Amniotic epithelial cell (primary cell): Measurements from ENCODE around the gene PDCD4.

Experiments
- DNase-seq: peaks from one replicate; pipeline ENCODE4 v3.0.0-alpha.2; 2010; ENCODE audit warnings: low read depth

PDCD4 gene

DNA sequence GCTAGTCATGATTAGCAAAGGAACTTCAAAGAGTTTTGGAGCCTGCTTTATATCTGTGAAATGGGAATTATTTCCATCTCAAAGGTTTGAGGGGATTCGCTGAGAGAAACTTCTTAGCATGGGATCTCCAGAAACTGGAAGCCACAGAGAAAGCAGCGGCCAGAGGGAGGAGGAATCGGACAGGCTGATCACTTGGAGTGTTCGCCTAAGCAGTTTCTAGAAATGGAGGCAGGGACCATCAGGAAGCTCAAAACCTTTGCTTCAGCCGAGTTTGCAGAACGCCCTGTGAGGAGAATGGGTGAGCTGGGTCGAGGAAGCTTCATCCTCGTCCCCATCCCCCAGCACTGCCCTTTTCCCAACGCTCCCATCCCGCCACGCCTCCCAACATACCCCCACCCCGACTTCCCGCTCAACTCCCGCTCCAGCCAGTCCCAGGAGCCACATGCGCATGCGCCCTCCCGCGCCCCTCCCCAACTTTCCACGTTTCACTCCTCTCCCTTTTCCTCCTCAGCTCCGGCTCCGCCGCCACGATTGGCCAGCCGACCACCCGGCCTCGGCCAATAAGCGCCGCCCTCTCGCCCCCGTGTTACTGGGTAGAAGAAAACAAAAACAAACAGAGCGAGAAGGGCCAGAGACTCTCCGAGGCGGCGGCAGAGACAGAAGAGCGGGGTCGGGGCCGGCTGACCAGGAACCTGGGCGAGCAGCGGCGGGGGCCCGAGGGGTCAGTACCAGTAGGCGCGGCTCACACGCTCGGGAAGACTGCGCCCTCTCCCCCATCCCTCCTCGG, at the start of gene PDCD4:
Gene PDCD4 (plus strand): TSS at position 631 of the 787 bp plus-strand sequence. CDS start 4,100 bp downstream, outside the sequence.
- DNase-seq: peak; percentile 96

DNA sequence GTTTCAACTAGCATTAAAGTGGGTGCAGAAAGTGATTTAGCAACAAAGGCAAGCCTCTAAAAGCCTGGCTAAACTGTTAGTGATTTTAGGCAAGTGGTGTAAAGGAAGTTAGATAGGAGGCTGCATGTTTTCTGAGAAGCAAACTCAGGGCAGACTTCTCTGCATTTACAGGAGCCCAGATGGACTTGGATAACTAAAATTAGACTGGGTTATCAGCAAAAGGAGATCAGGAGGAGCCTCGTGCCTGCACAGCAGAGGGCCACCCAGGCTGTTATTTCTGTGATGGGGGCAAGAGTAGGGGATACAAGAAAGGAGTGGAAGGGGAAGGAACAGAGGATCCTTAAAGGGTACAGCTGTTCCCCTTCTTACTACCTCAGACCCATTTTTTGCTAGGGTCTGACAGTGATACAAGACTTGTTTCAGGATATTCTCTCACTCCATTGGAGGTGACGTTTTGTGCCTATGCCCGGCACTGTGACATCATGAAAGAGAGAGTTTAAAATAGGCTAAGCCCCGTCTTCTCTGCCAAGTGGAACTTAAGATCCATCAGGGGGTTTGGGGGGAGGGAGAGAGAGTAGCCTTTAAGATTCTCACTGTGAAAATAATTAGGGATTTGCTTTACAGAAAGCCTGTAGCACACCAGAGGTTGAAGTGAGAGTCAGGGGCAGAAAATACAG, 49.6 kb upstream of the PDCD4 start:
- DNase-seq: no peak

DNA sequence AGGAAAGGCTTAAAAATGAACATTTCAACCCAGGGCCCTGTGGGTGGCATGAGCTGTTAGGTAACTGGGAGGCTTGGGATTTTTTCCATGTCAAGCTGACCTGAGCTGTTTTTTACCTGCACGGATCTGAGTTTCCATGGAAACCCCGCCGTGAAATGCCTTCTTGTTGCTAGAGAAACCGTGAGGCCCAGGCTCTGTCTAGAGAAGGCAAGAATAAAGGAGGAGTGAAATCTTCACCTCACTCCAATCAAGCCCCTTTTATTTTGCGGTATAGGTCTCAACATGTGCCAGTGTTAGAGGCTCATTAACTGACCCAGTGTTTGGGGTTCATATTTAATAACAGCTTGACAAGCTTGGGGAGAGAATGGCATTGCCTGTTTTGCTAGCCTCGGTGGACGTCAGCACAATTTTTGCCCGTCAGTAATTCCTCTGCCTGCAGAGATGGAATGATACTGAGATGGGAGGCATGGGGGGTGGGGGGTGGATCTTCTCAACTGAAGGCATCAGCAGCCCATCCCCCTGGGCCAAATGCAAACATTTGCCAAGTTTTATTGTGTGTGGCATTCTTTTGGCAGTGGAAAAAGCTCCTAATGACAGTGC, 48.9 kb upstream of the PDCD4 start:
- no peak for DNase-seq

DNA sequence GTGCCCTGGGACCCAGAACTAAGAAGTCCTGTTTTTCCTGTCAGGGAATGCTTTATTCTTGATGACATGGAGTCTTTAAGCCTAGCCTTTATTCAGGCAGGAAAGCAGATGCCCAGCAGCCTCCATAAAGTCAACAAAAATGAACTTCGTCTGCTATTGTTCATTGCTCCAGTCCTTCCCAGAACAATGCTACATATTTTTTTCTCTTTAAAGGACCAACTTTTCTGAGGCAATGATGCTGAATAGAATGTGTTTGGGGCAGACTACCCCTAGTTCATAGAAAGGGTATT, 47.6 kb upstream of the PDCD4 start:
- no peak for DNase-seq

DNA sequence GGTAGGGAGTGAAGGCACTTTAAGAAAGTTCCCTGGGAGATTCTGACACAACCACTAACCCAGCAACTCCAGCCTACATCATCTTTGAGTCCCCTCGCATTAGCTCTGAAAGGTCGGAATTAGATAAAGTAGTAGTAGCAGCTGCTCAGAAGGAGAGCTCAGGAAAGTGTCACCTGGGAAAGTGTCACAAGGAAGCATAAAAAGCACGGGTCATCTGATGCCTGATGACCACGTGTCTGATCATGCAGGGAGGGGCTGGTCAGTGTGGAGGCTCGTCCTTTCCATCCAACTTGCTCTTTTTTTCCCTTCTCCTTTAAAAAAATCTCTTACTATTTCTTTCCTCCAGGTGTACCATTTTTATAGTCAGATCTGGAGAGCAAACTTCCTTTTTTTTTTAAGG, 47.1 kb upstream of the PDCD4 start:
- no peak for DNase-seq

DNA sequence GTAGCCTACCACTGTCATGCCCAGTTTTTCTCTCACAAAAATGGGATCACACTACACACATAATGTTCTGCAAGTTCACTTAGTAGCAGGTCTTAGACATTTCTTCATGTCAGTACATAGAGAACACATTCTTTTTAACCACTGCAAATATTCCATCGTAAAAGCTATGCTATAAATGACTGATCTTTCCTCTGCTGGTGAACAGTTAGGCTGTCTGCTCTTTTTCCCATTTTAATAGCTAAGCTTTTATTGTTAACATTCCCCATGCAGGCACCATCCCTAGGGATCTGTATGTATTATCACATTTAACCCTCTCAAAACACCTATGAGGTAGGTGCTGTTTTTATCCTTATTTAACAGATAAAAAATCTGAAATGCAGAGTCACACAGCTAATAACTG, 46.2 kb upstream of the PDCD4 start:
- DNase-seq: no peak

DNA sequence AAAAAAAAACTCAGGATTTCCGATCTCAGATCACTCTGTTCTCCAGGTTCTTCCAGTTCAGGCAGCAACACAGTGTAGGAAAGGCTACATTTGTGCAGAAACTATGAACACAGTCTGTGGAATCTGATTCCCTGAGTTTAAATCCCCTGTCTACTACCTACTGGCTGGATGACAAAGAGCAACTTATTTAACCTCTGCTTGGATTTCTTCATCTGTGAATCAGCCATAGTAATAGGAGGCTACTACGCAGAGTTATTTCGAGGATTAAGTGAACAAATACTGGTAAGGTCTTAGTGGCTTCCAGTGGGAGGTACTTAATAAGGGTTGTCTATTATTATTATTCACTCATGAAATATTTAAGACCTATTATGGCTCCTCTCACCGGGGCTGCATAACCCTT, 44.3 kb upstream of the PDCD4 start:
- DNase-seq: peak; percentile 97

DNA sequence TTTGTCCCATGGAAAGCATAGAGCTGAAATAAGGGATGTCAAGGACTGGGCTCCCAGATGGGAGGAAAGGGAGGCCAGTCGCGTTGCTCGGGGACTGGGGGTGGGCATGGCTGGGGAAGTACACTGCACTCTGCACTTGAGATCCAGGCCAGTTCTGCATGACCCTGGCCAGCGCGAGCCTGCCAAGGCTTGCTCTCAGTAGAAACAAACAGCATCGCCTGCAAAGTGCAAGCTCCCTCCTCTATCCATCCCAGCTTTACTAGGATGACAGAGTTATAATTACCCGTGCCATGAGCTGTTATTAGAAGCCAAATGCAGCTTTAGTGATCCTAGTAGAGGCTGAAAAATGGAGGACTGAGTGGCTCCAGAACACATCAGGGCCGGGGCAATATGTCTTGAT, 43.9 kb upstream of the PDCD4 start:
- no peak for DNase-seq

DNA sequence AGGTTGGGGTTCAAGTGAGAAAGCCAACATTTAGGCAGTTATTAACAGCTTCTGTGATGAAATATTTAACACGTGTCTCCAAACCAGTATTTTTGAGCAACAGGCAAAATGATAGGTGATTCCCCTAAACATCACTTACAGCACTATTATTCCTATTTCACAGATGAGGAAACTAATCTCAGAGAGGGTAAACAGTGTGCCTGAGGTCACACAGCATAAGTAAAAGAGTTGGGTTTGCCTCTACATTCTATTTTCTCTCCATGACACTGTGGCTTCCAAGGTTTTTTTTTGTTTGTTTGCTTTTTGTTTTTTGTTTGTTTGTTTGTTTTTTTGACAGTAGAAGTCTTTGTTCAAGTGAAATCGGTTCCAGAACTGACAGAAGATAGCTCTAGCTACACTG, 43.2 kb upstream of the PDCD4 start:
- DNase-seq: no peak

DNA sequence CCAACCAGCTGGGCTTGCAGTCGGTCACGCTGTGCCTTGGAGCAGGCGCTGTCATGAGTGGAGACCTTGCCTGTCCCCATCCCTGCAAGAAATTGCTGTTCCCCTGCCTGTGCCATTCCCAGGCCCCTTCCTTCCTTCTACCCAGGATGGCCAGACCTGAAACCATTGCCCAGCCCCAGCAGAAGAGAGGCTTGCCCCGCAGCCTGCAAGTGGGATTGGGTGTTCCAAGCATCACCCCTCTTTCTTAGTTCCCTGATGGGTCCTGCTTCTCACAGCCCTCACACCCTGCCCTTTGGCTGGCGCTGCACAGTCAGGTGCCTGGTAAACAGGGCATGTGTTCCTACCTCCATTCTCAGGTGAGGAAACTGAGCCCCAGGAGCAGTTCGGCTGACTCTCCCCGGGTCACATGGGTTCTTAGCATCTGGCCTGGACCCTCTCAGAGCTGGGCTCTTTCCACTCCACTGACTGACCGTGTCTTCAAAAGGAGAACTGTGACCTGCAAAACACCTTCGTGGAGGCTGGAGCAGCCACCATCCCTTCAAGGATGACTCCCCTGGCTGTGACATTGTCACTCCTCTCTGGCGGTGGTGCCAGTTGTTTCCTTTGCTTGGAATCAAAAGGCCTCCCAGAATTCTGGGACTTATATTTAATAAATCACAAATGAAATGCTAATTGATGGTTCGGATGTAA, 41.9 kb upstream of the PDCD4 start:
- no peak for DNase-seq

DNA sequence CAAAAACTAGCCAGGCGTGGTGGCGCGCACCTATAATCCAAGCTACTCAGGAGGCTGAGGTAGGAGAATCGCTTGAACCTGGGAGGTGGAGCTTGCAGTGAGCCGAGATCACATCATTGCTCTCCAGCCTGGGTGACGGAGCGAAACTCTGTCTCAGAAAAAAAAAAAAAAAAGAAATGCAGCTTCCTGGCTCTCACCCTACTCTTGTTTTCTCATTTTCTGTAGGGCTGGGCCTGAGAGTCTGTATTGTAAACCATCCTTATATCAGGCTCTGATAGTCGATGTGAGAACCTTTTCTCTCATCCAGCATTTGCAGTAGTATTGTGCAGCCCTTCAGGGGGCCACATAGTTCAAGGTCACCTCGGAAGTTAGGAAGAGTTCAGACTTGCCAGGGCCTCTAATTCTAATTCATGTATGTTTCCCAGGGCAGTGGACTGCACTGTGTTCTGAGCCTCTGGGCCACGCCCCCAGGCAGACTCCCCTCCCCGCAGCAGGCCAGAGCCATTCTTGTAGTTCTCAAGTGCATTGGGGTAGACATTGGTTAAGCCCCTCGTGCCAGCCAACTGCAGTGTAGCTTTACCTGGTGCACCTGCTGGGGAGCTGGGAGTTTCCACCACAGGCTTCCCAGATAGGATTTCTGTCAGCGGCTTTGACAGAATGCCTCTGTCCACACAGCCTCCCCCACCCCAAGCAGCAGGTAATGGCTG, 38.3 kb upstream of the PDCD4 start:
- no peak for DNase-seq

DNA sequence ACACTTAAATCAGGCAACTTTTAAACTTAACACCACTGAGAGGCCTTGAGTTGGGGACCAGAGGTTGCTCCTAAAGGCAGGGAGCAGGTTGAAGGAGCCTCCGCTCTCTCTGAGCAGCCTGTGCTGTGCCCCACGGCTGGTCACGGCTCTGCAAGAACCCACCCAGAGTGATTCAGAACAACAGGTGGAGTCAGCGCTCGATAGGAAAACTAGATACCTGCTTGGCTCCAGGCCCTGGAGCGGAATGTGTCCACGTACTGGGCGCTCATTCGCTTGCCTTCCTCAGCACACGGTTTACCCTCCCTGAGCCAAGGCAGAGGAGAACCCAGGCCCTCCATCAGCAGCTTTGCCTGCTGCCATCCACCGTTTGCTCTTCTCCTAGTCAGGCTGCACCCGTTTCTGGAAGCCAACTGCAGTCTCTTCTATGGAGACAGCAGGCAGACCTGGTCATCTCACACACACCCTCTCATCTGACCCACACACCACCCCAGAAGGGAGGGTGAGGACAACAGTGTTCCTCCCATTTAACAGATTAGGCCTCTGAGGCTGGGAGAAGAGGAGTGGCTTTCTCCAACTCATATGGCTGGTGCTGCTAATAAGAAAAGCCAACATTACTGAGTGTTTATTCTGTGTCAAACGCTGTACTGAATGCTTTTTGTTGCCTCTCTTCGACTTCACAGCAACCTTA, 37.6 kb upstream of the PDCD4 start:
- DNase-seq: no peak

DNA sequence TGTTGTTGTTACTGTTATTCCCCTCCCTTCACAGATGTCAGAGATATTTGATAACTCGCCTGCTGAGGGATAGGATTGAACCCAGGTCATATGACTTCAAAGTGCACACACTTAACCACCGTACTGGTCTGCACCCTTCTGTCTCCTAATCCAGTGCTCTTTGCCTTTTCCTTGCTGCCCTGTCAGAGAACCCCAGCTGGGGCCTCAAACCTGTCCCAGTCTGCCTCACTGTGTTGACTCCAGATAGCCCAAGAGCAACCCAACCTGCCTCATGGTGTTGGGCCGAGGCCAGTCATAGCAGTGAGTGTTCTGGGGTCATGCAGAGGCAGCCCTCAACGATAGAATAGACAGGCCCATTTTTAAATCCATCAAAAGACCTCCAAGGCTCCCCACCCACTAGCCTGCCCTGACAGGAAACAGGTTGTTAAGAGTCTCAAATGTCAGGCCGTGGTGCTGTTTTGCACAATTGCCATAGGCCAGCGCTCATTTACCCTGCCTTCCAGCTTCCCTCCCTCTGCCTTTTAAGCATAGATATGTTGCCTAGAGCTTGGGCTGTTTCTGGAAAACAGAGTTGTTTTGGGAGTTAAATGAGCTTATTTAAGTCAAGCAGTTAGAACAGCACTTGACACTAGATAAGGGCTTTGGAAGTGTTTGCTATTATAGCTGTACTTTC, 37.0 kb upstream of the PDCD4 start:
- peak; percentile 13 for DNase-seq

DNA sequence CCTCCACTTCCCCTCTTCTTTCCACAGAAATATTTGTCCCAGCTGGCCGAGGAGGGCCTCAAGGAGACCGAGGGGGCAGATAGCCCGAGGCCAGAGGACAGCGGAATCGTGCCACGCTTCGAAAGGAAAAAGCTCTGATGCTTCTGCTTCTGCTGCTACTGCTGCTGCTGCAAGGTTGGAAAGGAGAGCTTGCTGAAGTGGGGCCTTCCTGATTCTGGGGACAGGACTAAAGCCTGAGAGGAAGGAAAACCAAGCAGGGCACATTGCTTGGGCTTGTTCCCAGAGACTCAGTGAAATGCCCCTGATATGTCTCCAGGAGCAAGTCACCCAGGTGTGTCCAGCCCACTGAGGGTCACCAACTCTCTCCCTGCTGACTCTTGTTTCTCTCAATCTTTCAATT, 35.9 kb upstream of the PDCD4 start:
- DNase-seq: no peak

DNA sequence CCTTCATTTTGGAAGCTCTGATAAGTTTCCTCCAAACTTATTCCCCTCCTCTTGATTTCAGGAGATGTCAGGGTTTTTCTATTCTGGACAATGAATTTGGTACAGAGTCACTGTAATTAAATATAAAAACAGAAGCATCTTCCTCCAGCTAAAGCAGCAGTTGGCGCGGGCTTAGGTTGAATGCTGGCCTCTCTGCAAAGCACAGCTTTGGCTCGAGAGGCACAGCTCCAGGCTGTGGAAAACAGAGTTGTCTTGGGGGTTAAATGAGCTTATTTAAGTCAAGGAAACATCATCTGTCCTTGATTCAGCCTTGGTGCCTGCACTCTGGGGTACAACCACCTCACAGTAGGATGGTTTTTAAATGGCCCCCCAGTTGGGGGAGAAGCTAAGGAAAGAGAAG, 35.0 kb upstream of the PDCD4 start:
- DNase-seq: no peak

DNA sequence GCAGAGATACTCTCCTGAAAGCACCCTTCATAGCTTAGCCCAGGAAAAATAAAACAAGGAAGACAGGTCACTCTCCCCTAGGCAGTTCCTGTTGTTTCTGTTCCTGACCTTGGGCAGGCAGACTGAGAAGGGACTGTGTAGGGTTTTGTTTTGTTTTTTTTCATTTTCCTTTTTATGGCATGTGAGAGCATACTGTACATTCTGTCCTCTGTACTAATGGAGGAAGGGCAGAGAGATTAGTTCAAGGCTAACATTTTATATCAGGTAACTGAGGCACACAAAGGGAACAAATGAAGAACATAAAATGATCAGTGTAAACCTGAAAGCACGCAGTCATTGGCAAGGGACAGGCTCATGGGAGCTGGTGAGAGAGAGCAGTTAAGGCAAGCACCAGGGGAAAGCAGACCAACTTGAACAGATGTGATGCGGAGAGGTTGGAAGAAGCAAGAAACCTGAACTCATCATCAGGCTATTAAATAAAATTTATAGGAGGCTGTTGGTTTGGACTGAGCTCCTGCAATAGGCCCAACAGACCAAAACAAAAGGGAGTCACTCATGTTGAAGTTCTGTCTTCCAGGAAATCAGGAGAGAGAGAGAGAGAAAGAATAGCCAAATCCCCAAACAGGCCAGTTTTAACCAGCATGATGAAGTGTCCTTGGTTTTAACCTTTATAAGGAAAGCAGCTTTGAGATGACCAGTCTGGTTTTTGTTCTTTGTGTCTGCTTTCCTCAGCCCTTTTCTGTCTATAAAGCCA, 34.1 kb upstream of the PDCD4 start:
- peak; percentile 44 for DNase-seq

DNA sequence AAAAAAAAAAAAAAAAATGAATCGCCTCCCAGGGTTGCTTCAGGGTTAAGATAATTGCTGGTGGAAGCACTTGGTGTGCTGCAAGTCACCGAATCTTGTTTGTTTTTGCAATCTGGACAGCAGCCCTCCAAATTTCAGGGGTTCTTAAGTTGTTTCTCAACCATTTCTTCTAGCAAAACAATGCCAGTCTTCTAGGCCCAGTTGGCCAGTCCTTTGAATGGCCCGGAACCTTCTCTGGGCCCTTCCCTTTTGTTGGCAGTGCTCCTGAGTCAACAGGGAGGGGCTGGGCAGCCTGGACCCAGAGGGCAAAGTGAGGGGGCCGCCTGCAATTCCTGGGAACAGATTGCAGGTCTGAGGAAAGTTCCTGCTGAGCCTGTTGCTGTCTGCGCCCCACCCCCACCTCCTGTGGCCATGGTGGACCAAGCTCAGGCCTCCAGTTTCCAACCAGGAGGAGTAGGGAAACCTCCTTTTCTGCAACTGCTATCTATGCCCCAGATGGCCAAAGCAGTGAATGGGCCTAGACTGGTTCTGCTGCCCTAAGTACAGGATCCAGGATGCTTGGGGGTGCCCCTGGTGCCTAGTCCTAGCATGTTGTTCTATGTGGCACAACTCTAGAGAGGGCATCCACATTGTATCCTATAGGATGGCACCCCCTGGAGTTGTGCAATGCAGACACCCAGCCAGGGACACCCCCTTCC, 31.4 kb upstream of the PDCD4 start:
- peak; percentile 15 for DNase-seq

DNA sequence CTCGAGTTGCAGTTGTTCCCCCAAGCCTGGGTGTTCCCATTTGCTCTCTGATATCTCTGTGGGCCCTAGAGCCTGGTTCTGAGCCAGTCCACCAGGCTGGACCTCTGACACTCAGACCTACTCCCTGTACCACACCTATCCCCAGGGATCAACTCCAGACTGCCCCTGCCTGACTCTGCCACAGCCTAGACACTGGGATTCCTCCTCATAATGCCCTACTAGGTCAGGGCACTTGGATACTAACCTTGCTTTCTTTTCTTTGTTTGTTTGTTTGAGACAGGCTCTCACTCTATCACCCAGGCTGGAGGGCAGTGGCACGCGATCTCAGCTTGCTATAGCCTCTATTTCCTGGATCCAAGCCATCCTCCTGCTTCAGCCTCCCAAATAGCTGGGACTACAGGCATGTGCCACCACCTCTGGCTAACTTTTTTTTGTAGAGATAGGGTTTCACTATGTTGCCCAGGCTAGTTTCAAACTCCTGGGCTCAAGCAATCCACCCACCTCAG, 30.8 kb upstream of the PDCD4 start:
- DNase-seq: no peak

DNA sequence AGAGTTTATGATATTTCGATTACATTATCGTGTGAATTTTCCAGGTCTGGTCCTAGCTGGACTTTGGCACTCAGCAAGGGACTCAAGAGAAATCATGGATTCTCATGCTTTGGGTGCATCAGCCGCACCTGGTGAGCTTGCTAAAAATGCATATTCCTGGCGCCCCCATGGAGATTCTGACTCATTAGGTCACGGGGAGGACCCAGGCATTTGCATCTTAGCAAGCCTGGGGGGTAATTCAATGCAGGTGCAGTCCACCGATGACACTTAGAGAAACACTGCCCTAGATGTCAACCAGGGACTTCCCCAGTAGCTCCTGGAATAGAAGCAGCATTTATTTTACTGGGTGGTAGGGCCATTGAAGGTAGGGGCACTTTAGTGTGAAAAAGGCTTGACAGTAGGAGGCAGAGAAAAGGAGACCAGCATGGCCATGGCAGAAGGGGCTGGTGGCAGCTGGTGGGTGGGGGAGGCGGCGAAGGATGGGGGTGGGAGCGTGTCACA, 29.9 kb upstream of the PDCD4 start:
- DNase-seq: no peak
